CD4-positive, alpha-beta T cell treated with Interleukin-21 for 1 hour (primary cell): Measurements from ENCODE around the gene CDC123.
A peak's percentile ranks its signal among the peaks of the same experiment; 100 is the strongest.
"Not testable (repeated sequence)": the region's sequence is repeated elsewhere in the genome, so short reads cannot be mapped to it uniquely, and the experiment has no call there.

Experiments
- DNase-seq: peaks from one replicate; pipeline ENCODE4 v3.0.0-alpha.2; 2020

CDC123 gene, protein sequence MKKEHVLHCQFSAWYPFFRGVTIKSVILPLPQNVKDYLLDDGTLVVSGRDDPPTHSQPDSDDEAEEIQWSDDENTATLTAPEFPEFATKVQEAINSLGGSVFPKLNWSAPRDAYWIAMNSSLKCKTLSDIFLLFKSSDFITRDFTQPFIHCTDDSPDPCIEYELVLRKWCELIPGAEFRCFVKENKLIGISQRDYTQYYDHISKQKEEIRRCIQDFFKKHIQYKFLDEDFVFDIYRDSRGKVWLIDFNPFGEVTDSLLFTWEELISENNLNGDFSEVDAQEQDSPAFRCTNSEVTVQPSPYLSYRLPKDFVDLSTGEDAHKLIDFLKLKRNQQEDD

DNA sequence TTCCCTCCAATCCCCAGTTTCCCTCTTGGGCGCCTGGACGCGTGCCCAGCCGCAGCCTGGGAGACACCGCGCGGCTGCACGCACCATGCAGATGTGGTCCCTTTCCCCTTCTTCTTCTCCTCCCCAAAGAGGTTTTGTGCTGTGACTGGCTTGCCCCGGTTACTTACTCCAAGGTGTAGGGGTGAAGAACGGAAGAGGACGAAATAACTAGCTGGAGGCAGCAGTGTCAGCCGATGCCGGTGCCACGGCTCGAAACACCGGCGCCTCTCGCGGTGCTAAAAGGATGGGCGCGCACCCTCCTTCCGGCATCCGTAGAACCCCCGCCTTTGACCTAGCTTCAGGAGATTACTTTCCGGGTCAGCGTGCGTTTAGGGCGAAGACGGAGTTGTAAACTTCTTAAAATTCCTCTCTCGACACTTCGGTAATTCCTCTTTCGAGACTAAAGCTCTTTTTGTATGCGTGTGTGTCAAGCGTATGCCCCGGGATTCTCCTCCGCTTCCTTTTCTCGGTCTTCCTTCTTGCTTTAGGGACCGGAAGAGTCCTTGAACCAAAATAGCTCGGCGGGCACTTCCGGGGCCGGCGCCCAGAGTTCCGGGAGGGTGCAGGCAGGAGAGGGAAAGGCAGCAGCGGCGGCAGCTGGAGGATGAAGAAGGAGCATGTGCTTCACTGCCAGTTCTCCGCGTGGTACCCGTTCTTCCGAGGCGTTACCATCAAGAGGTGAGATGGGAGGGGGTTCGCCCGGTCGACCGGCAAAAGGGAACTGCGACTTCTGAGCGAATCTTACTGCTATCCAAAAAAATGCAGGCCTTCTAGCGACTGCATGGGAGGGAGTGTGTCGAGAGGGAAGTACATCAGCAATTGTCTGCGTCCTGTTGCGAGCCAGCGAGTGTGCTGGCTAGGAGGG is at the start of gene CDC123, which contains the start of gene NUDT5:
Gene CDC123 (plus strand): TSS at position 586 of the 904 bp plus-strand sequence. CDS start 58 bp downstream, at position 644.
Gene NUDT5 (minus strand): TSS at position 289 of the 904 bp plus-strand sequence. CDS start 9,600 bp downstream, outside the sequence.
- peak; percentile 85 for DNase-seq

DNA sequence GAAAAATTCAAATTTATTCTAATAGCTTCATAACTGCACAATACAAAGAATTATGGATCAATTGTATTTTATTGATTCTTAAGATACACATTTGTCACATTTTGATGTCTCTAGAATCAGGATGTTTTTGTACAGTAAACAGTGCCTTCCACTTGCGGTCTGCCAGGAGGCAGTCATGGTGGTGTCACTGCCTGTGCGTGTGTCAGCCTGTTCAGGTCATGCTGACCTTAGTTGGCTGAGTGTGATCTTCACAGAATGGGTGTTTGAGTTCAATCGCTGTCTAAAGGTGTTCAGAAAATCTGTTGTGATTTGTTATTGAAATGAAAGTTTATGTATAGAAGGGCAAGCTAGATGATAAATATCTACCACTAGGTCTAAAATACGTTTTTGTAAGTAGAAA is 45.8 kb upstream of the CDC123 start:
- no peak for DNase-seq

DNA sequence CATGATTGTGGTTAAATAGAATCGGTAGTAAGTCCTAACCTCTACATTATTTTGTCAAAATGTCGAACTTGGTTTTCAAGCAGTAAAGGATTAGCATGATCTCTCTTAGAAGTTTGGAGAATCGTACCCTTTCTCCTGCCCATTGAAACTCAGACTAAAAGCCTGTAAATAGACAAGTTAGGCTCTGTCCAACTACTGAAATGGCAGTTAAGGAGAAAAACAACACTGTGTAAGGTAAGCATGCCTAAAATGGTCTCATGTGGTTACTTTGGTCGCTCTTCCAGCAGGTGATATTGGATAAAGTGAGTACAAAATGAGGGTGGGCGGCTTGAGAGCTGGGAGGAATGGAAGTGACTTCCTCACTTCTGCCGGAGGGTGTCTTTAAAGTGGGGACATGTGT is 41.5 kb upstream of the CDC123 start:
- no peak for DNase-seq

DNA sequence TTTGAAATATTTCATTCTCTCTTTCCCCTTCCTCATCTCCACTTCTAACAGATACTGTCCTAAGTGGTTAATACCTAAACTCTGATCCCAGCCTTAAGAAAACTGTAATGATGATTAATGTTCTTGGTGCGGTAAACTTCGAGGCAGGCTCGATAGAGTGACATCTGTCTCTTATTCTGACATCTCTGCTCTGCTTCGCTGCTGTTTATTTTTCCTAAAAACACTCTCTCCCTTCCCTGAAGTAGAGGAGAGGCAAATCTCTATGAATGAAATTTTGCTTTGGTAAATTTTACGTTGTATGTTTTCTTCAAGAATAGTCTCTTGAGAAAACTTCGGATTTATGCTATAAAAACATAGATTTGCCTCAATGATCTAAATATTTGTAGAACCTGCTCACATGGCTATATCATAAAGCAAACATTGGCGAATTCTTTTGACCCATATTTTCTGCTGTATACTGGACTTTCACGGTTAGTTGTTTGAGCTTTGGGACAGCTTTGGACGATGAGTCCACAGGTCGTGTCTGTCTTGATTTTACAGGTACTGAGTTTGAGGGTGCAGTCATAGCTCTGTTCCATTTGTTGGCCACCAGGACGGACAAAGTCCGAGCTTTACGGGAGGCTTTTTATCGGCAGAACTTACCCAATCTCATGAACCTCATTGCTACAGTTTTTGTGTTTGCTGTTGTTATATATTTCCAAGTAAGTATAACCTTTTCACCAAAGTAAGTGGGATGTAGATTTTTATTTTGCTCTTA is 39.4 kb upstream of the CDC123 start:
- no peak for DNase-seq

DNA sequence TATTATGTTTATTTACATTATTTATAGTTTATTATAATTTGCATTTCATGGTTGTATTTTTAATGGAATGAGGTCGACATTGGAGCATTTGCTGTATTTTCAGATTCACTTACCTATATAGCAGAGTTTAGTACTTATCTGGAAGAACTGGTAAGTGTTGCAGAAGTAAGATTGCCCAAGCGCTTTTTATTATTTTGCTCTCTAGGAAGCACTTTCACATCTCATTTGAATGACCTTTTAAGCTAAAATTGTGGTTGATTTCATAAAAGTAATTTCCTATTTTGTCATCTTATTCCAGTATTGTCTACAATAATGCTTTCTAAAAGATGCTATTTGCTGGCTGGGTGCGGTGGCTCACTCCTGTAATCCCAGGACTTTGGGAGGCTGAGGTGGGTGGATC is 37.9 kb upstream of the CDC123 start:
- DNase-seq = no peak

DNA sequence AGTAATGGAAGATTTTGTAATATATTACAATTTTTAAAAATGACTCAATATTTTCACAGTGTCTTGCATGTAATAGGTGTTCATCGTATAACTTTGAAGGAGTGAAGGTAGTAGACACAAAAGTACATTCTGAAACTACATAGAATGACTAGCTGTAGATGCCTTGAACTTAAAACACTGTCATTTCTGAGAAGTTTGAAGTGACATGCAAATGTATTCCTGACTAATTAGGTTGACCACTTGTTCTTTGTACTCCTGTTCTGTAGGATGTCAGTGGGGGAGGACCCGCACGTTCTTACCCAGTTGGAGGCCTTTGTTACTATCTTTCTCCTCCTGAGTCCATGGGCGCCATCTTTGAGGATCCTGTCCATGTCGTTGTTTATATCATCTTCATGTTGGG is 35.3 kb upstream of the CDC123 start:
- DNase-seq = no peak

DNA sequence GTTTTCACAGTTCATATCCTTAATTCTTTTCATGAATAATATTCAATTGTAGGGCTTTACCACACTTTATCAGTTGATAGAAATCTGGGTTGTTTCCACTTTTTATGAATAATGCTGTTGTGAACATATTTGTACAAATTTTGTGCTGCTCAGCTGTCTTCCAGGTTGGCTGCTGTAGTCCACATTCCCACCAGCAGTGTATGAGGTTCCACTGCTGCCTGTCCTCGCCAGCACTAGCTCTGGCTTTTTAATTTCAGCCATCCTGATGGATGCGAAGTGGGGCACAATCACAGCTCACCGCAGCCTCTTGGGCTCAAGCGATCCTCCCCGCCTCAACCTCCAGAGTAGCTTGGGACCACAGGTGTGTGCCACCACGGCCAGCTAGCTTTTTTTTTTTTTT is 33.1 kb upstream of the CDC123 start:
- no peak for DNase-seq

DNA sequence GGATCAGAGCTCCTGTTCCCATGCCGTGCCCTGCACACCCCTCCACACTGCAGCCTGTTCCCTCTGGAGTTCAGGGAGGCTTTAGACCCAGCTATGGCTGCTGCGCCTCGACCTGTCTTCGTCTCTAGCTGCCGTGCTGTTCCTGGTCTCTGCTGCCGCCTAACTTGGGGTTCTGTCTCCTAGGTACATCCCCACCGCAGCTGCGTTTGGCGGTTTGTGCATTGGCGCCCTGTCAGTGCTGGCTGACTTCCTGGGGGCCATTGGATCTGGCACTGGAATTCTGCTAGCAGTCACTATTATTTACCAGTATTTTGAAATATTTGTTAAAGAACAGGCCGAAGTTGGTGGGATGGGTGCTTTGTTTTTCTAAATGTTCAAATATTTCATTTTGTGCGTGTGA is 31.9 kb upstream of the CDC123 start:
- no peak for DNase-seq

DNA sequence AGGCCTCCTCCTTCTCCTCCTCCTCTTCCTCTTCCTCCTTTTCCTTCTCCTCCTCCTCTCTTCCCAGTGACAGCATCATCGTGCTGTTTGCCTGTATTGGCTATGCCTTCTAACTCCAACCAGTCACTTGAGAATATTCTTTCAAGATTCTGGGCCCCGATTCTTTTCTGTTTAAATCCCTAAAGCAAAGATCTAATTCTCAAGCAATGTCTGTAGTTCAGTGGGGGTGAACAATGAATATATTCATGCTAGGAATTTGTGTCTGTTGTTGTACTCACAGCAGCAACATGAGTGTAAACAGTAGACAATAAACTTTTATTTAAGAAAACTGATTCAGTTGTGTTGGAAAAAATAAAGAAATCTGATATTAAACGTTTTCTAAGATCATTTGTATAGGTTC is 31.0 kb upstream of the CDC123 start:
- no peak for DNase-seq

DNA sequence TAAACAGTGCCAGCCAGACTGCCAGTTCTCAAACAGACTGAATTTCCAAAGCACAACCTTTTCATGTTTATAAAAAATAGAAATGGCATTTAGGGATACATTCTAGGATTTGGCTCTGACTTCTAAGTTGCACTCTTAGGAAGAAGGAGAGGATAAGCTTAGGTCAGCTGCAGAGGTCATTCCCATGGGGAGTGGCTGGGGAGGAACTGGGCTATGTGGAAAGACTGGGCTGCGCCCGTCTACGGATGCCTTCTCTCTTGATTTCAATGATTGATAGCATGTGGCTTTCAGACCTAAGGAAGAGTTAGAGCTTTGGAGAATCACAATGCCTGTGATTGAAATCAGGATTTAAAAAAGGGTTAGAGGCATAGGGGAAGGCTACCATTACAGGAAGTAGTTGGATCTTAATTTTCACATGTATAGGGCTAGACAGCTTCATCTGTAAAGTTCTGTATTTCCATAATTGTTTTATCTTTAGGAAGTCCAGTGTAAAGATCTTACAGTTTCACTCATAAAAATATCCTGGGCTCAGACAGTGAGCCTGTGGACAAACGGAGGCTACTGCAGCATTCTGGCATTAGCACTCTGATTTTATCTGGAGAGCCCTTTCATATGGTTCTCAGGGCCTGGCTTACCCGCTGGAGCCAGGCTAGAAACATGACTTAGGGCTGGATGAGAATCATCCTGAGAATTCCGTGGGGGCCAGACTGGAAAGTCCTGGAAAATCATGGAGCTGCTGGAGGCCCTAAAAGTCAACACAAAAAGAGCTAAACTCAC is 29.8 kb upstream of the CDC123 start:
- no peak for DNase-seq

DNA sequence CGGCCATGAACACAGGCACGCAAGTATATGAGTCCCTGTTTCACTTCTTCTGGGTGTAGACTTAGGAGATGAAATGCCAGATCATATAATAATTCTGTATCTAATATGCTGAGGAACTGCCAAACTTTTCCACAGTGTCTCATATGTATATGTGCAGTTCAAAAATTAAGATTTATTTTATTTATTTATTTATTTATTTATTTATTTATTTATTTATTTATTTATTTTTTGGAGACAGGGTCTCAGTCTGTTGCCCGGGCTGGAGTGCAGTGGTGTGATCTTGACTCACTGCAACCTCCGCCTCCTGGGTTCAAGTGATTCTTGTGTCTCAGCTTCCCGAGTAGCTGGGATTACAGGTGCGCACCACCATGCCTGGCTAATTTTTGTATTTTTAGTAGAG is 24.5 kb upstream of the CDC123 start:
- DNase-seq = not testable (repeated sequence)

DNA sequence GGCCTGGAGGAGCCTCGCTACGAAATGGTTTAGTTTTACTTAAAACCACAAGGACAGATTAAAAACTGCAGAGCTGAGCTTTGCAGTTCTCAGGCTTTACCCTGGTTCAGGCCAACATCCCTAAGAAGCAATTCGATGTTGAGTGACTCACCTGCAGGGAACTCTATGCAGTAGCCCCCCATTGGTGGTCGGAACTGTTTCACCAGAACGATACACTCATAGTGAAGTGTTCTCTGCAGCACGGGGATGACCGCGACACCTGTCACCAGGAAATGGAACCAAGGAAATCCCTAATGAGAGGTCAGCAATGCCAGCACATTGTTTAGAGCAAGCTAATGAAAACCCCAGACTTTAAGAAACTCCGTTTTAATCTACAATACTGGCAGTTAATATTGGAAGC is 18.3 kb upstream of the CDC123 start:
- no peak for DNase-seq

DNA sequence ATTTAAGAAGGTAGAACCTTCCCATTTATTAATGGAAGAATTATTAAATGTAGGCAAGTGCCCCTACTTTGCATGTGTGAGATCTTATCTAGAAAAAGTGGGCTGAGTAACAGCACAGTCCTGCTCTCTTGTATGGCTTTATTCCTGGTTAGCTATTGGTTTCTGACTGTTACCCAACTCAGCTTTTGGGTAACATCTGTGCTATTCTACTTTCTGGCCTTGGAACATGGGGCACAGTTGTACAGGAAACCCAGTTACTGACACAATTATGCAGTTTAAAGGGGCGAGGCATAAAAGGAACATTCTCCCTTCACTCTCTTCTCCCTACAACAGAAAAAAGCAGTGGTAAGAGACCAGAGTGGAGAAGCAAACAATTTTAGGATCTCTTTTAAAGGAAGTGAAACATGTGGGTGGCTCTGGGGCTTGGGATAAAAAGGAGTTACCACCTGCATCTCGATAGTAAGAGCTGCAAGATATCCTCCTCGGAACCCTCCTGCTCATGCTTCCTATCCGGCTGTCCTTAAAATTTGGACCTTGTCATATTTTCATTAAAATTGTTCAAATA is 16.3 kb upstream of the CDC123 start:
- DNase-seq = no peak

DNA sequence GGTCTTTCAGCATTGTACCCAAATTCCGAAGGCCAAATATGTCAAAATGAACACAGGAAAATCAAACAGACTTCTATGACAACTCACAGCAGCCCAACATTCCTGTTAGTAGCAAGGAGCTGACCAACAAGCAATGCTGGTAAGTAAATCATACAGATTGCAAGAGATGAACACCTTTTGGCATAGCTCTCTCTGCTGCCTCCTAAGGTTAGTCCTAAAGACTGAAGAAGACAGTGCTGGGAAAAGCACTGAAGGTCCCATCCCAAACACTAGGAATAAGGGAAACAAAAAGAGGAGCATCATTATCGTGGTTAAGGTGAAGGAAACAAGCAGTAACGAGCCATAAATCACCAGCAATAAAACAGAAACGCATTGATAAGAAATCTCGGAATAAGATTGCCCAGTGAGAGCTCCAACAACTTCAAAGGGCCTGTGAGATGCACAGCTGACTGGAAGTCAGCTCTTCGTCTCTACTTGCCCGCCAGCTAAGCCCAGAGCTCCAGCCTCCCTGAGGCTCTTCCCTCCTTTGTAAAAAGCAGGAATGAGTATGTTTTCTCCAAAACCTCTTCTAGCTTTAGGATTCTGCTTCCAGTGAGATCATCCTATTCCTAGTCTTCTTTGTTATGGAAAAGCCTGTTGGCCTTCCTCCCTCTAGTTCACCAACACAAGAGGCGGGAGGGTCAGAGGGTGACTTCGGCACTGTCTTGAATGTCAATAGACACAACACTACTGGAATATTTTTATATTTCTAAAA is 15.6 kb upstream of the CDC123 start:
- no peak for DNase-seq

DNA sequence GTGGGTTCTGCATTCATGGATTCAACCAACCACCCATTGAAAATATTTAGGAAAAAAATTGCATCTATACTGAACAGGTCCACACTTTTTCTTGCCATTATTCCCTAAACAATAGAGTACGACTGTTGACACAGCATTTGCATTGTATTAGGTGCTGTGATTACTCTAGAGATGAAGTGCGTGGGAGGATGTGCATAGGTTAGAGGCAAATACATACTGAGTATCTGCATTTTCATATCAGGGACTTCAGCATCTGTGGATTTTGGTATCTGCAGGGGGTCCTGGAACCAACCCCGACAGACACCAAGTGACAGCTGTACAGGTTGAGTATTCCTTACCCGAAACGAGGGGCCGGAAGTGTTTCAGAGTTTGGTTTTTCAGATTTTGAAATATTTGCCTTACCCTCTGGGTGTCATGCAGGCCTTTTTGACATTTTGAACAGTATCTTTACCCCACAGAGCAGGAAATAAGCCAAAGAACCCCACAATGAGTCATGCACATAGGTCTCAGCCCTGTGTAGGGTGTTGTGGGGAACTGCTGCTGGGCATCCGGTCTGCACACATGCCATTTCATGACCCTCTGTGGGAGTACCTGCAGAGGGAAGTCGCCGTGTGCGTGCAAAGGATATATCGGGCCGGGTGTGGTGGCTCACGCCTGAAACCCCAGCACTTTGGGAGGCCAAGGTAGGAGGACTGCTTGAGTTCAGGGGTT is 14.8 kb upstream of the CDC123 start:
- peak; percentile 77 for DNase-seq

DNA sequence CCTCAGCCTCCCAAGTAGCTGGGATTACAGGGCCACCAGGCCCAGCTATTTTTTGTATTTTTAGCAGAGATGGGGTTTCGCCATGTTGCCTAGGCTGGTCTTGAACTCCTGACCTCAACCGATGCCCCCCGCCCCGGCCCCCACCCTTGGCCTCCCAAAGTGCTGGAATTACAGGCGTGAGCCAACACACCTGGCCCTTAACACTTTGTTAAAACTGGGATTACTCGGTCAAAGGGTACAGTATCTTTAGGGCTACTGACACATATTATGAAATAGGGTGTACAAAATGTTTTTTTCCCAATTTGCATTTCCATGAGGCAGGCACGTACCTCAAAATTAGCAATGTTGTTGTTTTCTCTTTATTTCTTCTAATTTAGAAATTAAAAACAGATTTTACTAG is 11.8 kb upstream of the CDC123 start:
- no peak for DNase-seq

DNA sequence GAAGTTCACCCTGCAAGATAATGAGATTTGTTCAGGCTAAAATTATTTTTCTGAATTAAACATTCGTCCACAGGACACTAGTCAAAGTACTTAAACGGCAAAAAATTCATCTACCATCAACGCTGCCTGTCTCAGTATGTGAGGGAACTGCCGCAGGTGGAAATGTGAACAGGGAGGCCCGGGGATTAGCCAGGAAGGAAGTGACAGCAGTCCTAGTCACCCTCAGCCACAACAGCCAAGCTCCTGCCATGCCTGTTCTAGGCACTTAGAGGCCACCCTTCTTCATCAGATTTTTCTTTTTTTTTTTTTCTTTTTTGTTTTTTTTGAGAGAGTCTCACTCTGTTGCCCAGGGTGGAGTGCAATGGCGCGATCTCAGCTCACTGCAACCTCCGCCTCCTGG is 9.7 kb upstream of the CDC123 start:
- no peak for DNase-seq

DNA sequence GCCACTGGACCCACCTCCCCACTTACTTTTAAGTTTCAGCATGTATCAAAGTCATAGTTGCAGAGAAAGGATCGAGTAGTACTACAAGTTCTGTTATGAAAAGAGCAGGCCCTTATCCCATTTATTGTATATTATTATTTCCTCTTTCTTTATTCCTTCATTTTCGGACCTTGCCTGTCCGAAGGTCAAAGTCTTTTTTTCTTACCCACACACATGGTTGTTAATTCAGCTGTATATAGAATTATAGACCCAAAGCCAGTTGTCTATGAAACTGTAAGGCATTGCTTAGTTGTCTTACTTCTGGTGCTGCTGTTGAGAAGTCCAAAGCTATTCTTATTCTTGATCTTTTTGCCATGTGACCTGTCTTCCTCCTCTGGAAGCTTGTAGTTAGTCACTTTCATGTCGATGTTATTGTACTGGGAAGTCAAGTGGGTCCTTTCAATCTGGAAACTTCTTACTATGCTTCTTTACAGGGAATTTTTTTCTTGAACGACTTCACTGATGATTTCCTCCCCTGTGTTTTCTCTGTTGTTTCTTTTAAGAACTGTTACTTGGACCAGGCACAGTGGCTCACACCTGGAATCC is 8.6 kb upstream of the CDC123 start:
- DNase-seq = no peak

DNA sequence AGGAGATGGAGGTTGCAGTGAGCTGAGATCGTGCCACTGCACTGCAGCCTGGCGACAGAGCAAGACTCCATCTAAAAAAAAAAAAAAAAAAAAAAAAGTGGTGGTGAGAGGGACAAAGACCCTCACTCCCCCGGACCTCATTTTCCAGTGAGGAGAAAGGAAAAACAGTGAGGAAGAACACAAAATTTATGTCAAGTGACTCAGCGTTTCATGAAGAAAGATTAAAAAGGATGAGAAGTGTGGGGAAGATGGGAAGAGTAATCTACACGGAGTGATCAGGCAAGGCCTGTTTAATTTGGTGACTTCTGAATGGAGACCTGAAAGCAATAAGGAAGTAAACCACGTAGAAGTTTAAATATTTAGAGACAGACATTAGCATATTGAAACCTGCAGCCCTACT is 7.3 kb upstream of the CDC123 start:
- DNase-seq = no peak

DNA sequence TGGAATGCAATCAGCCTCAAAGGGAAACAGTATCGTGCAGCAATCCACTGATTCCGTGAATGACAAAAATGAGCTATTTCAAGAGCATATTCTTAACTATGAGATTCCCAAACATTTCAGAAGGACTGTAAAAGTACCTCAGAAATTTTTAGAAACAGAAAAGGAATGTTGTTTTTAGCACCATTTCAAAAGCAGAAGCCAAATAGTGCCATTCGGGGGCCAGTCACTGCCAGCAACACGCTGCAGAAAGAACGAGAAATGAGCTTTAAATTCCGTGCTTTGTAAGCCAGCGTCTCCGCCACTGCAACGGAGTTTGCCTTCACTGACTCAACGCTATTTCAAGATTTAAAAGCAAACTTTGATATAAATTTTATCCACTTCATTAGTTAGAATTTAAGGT is 6.6 kb upstream of the CDC123 start:
- DNase-seq = no peak
